IMR-90 (cell line): ENCODE measurements around the gene CLSTN1.

Experiments
- BHLHE40 ChIP-seq: fragments of 150-350 bp; IDR thresholded peaks from 2 replicates; pipeline ENCODE4 v1.6.1; 2016; ENCODE audit warnings: mild to moderate bottlenecking, low read depth, low read length
- CEBPB ChIP-seq: IDR thresholded peaks from 2 replicates; pipeline ENCODE4 v1.6.1; 2012; ENCODE audit warnings: low read depth, low read length, improper control_type of control experiment
- CHD1 ChIP-seq: IDR thresholded peaks from 2 replicates; pipeline ENCODE4 v1.6.1; 2012; ENCODE audit warnings: low read depth, low read length, improper control_type of control experiment
- CTCF ChIP-seq: conservative IDR thresholded peaks from 2 replicates; pipeline ENCODE4 v1.5.1; 2012; ENCODE audit warnings: mild to moderate bottlenecking, low read depth, low read length, improper control_type of control experiment
- ELK1 ChIP-seq: fragments of 150-350 bp; IDR thresholded peaks from 2 replicates; pipeline ENCODE4 v1.6.1; 2016; ENCODE audit warnings: low read depth, mild to moderate bottlenecking, low read length, moderate library complexity, borderline replicate concordance
- FOS ChIP-seq: fragments of 150-350 bp; IDR thresholded peaks from 2 replicates; pipeline ENCODE4 v1.6.1; 2016; ENCODE audit warnings: low read depth, low read length
- MAZ ChIP-seq: IDR thresholded peaks from 2 replicates; pipeline ENCODE4 v1.6.1; 2012; ENCODE audit warnings: low read depth, mild to moderate bottlenecking, low read length, improper control_type of control experiment, moderate library complexity, borderline replicate concordance
- NFE2L2 ChIP-seq: fragments of 150-350 bp; IDR thresholded peaks from 2 replicates; pipeline ENCODE4 v1.6.1; 2016; ENCODE audit warnings: low read depth, mild to moderate bottlenecking, low read length
- POLR2A ChIP-seq: IDR thresholded peaks from 2 replicates; pipeline ENCODE4 v1.6.1; 2012; ENCODE audit warnings: mild to moderate bottlenecking, low read depth, low read length
- RAD21 ChIP-seq: IDR thresholded peaks from 2 replicates; pipeline ENCODE4 v1.6.1; 2012; ENCODE audit warnings: low read length, improper control_type of control experiment
- RCOR1 ChIP-seq: IDR thresholded peaks from 2 replicates; pipeline ENCODE4 v1.6.1; 2012; ENCODE audit warnings: mild to moderate bottlenecking, low read length, improper control_type of control experiment; ENCODE audit not compliant: insufficient replicate concordance
- RFX5 ChIP-seq: IDR thresholded peaks from 2 replicates; pipeline ENCODE4 v1.8.0; 2012; ENCODE audit warnings: low read depth, mild to moderate bottlenecking, low read length, moderate library complexity
- SMC3 ChIP-seq: fragments of 150-350 bp; IDR thresholded peaks from 2 replicates; pipeline ENCODE4 v1.6.1; 2016; ENCODE audit warnings: low read depth, mild to moderate bottlenecking, antibody characterized with exemption, low read length, moderate library complexity
- USF2 ChIP-seq: fragments of 150-350 bp; IDR thresholded peaks from 2 replicates; pipeline ENCODE4 v1.6.1; 2017; ENCODE audit warnings: mild to moderate bottlenecking, antibody characterized with exemption, low read length, low read depth

- no peak for TF ChIP-seq CTCF
- no peak for TF ChIP-seq CEBPB
- no peak for TF ChIP-seq POLR2A
- no peak for TF ChIP-seq ELK1
- TF ChIP-seq USF2 = no peak
- TF ChIP-seq SMC3 = no peak
- TF ChIP-seq RFX5 = no peak
- TF ChIP-seq NFE2L2 = no peak
- TF ChIP-seq CHD1 = no peak
- TF ChIP-seq RCOR1 = no peak
- TF ChIP-seq RAD21 = no peak
- no peak for TF ChIP-seq BHLHE40
- TF ChIP-seq FOS = no peak
- TF ChIP-seq MAZ = no peak
Measured at GRCh38 chr1:9733160-9733789, 90.5 kb downstream of the CLSTN1 start.
